MCF 10A (cell line): ENCODE data around the gene ARNT2. TPM values are rescaled to one million over a fixed set of nuclear protein-coding genes. Genes with fewer than 3 reads are reported as not detected.
A peak's percentile ranks its signal among the peaks of the same experiment; 100 is the strongest.

Source experiments
- BruUV-seq: library from RNA; stranded (reverse); fragments of 400-500 nt; replicated peaks from 2 replicates; lab custom pipeline; 2021; lab: Mats Ljungman, UMichigan
- CTCF ChIA-PET: fragments of 300-600 bp; sonication (Branson Sonifier 250); formaldehyde crosslinking; extraction: SDS; loops from one replicate; lab custom pipeline; 2021; ENCODE audit warnings: antibody characterized with exemption, inconsistent platforms; lab: Yijun Ruan, JAX
- POLR2A ChIA-PET: fragments of 300-600, 350-650 bp; sonication (Branson Sonifier 250); formaldehyde crosslinking; extraction: SDS; loops from one replicate; lab custom pipeline; 2020; ENCODE audit warnings: antibody characterized with exemption, inconsistent platforms; lab: Yijun Ruan, JAX
- DNase-seq: peaks from one replicate; pipeline ENCODE4 v3.0.0-alpha.2; 2018; ENCODE audit not compliant: unreplicated experiment
- H3K27ac Mint-ChIP-seq: one replicate; pipeline ENCODE4 v1.8.0; 2022; ENCODE audit warnings: mild to moderate bottlenecking, low read depth, mixed read lengths; ENCODE audit not compliant: unreplicated experiment
- H3K27me3 Mint-ChIP-seq: one replicate; pipeline ENCODE4 v1.8.0; 2022; ENCODE audit warnings: mixed read lengths; ENCODE audit not compliant: insufficient read depth, unreplicated experiment
- H3K36me3 Mint-ChIP-seq: one replicate; pipeline ENCODE4 v1.8.0; 2022; ENCODE audit warnings: mild to moderate bottlenecking, moderate library complexity, mixed read lengths; ENCODE audit not compliant: insufficient read depth, unreplicated experiment
- H3K4me1 Mint-ChIP-seq: one replicate; pipeline ENCODE4 v1.8.0; 2022; ENCODE audit warnings: mixed read lengths; ENCODE audit not compliant: insufficient read depth, unreplicated experiment
- H3K4me3 Mint-ChIP-seq: one replicate; pipeline ENCODE4 v1.8.0; 2022; ENCODE audit warnings: mild to moderate bottlenecking, moderate library complexity, mixed read lengths; ENCODE audit not compliant: unreplicated experiment
- H3K9me3 Mint-ChIP-seq: one replicate; pipeline ENCODE4 v1.8.0; 2022; ENCODE audit warnings: mixed read lengths; ENCODE audit not compliant: unreplicated experiment
- intact Hi-C: fragments of 100-400 bp; cut with micrococcal nuclease; formaldehyde crosslinking; loops from 2 replicates; pipeline ENCODE4 v1.14.1; 2022
- total RNA-seq: library from RNA; stranded (reverse); gene quantifications from 2 replicates; pipeline ENCODE4 v1.2.3, GENCODE V29; 2022
- TF ChIP-seq, protein P1 (sequence below): fragments of 200-600 bp; IDR thresholded peaks from one replicate; pipeline ENCODE4 v1.8.0; 2022; ENCODE audit warnings: antibody characterized with exemption, mild to moderate bottlenecking; ENCODE audit not compliant: unreplicated experiment

ARNT2 gene
- total RNA-seq, 1 experiment from 2014 or later, result 1.6 TPM

GRCh38 chr15:80550219-80550907 lies 146.2 kb downstream of the ARNT2 start:
- Mint-ChIP-seq H3K36me3 (peaks cover 8% of the 10 kb centered on the region), H3K27me3 (no peaks in the 10 kb centered on the region), H3K27ac (peak overlapping the region; percentile 24), H3K4me1 (peaks cover 35% of the 10 kb centered on the region), H3K4me3 (peak overlapping the region; percentile 10), H3K9me3 (no peaks in the 10 kb centered on the region)
- TF ChIP-seq, protein P1, sequence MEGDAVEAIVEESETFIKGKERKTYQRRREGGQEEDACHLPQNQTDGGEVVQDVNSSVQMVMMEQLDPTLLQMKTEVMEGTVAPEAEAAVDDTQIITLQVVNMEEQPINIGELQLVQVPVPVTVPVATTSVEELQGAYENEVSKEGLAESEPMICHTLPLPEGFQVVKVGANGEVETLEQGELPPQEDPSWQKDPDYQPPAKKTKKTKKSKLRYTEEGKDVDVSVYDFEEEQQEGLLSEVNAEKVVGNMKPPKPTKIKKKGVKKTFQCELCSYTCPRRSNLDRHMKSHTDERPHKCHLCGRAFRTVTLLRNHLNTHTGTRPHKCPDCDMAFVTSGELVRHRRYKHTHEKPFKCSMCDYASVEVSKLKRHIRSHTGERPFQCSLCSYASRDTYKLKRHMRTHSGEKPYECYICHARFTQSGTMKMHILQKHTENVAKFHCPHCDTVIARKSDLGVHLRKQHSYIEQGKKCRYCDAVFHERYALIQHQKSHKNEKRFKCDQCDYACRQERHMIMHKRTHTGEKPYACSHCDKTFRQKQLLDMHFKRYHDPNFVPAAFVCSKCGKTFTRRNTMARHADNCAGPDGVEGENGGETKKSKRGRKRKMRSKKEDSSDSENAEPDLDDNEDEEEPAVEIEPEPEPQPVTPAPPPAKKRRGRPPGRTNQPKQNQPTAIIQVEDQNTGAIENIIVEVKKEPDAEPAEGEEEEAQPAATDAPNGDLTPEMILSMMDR, result no peak
- BruUV-seq, result no TSS peak
- ChIA-PET POLR2A (interaction anchor here (0.7 to 1.7 kb wide), 2 partner anchors 17 to 29 kb away, joined by 4 to 5 read pairs; no protein-coding TSS in a partner anchor), CTCF (interaction anchor here (2.4 kb wide), 1 partner anchor 17 kb away, joined by 8 read pairs; no protein-coding TSS in a partner anchor)
- DNase-seq, result peak; percentile 33
- intact Hi-C loops, result no loop called here

DNA sequence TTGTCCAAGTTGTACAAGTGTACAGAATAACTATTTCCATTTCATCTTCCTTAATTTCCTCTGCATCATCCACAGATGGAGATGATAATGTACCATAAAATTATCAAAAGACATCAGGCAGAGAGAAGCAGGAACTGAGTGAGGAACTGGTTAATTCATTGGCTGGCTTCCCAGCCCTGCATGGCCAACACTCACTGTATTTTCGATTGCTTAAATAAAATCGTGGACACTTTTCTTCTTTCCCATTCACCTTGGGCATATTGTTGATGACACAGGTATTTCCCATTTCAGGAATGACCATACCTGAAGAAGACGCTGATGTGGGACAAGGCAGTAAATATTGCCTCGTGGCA lies 146.7 kb downstream of the ARNT2 start:
- POLR2A ChIA-PET, result interaction anchor here (0.7 kb wide), 1 partner anchor 29 kb away, joined by 4 read pairs; no protein-coding TSS in a partner anchor
- H3K36me3 Mint-ChIP-seq, result peaks cover 8% of the 10 kb centered on the region
- intact Hi-C loops, result no loop called here
- no peaks in the 10 kb centered on the region for H3K27me3 Mint-ChIP-seq
- peaks cover 35% of the 10 kb centered on the region for H3K4me1 Mint-ChIP-seq
- H3K9me3 Mint-ChIP-seq, result no peaks in the 10 kb centered on the region
- peak overlapping the region; percentile 10 for H3K4me3 Mint-ChIP-seq
- peak; percentile 47 for DNase-seq
- H3K27ac Mint-ChIP-seq, result peak overlapping the region; percentile 24
- TF ChIP-seq, protein P1, result no peak
- CTCF ChIA-PET, result interaction anchor here (2.4 kb wide), 1 partner anchor 17 kb away, joined by 8 read pairs; no protein-coding TSS in a partner anchor
- no TSS peak for BruUV-seq

DNA sequence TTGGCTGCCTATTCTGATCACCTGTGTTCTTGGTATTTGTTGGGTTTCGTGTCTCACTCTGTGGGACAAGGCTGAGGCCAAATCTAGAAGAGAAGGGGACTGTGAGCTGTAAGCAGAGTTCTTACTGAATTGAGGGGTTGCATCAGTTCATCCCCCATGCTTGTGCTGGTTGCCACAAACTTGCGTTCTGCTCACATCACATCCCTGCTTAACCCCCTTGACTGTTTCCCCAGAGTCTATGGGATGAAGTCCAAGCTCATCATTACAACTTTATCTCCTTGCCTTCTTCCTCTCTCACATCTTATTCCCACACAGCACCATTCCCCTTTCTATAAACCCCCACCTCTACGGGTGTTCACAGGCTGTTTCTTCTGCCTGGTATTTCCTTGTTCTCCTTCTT lies 147.2 kb downstream of the ARNT2 start:
- POLR2A ChIA-PET, result interaction anchor here (0.6 to 0.7 kb wide), 2 partner anchors 28 to 226 kb away, joined by 3 to 4 read pairs; no protein-coding TSS in a partner anchor
- no peak for DNase-seq
- no TSS peak for BruUV-seq
- Mint-ChIP-seq H3K27ac (peak overlapping the region; percentile 24), H3K27me3 (no peaks in the 10 kb centered on the region), H3K9me3 (no peaks in the 10 kb centered on the region), H3K36me3 (peaks cover 8% of the 10 kb centered on the region), H3K4me3 (no peak overlapping the region), H3K4me1 (peaks cover 33% of the 10 kb centered on the region)
- TF ChIP-seq, protein P1, result no peak
- intact Hi-C loops, result no loop called here
- CTCF ChIA-PET, result interaction anchor here (1.0 kb wide), 1 partner anchor 96 kb away, joined by 3 read pairs; no protein-coding TSS in a partner anchor

DNA sequence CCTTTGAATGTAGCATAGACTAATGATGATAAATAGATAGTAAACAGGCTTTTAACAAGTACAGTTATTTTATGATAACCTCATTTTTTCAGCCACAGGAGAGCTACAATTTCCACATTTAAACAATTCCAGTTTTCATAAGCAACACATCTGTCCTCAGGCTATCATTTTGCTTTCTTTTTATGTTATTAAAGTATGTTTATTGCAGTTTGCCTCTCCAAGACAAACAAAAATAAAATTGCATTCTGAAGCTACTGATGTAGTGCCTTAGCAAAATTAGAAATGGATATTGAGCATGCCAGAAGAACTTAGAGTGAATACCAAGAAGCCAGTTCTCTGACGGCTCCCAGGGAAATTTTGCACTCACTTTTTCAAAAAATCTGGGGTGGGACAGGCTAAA lies 150.4 kb downstream of the ARNT2 start:
- Mint-ChIP-seq H3K4me1 (peaks cover 24% of the 10 kb centered on the region), H3K4me3 (no peak overlapping the region), H3K27ac (no peak overlapping the region), H3K9me3 (no peaks in the 10 kb centered on the region), H3K36me3 (peaks cover 8% of the 10 kb centered on the region), H3K27me3 (no peaks in the 10 kb centered on the region)
- TF ChIP-seq, protein P1, result no peak
- POLR2A ChIA-PET, result no interaction called here
- DNase-seq, result no peak
- CTCF ChIA-PET, result interaction anchor here (0.7 to 1.4 kb wide), 5 partner anchors 13 to 225 kb away, joined by 3 to 5 read pairs (median 3); partner anchors contain the start of gene CEMIP
- no TSS peak for BruUV-seq
- intact Hi-C loops, result no loop called here
